ENCODE measurements around the gene WBP1.
"Not testable (repeated sequence)": the region's sequence is repeated elsewhere in the genome, so short reads cannot be mapped to it uniquely, and the experiment has no call there.

The WBP1 gene

DNA sequence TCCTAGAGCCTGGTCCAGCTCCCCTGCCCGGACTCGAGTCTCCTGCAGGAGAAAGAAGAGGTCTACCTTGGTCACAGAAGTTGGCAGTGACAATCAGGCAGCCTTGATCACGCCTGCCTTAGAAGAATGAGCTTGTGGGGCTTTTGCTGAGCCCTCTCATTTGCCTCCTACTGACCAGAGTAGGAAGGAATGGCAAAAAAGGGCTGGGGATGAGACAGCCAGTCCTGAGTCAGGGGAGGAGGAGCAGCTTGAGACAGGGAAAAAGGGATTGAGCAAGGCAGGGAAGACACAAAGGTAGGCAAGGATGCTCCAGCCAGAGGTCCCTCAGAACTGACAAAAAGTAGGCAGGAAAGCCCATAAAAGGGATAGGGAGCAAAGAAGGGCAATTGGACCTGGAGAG is 30.7 kb upstream of the WBP1 start:
- DNase-seq (ENCODE audit: low read depth): no peak

DNA sequence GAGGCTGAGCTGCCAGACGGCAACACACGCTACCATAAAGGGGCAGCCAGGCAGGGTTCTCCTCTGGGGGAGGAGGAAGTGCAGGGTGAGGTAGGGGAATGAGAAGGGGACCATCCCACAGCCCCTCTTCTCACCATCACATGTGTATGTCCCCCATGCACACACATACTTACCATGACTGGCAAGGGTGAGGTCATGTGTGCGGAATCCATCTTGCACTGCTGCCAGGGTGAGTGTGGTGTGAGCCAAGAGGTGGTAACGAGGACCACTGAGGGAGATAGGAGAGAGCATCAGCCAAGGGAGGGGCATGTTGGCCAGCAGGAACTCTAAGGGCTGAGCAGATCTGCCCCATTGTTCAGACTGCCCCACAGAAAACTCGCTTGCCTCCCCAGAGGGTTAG is 29.6 kb upstream of the WBP1 start:
- DNase-seq (ENCODE audit: low read depth): no peak

- no peak for DNase-seq (ENCODE audit: low read depth)
These were observed 28.5 kb upstream of the WBP1 start for GRCh38 chr2:74429487-74430451.

- no peak for DNase-seq (ENCODE audit: low read depth)
These were observed 27.7 kb upstream of the WBP1 start for GRCh38 chr2:74430502-74430901.

GRCh38 chr2:74436111-74436805 is 22.0 kb upstream of the WBP1 start:
- DNase-seq (ENCODE audit: low read depth): no peak

DNA sequence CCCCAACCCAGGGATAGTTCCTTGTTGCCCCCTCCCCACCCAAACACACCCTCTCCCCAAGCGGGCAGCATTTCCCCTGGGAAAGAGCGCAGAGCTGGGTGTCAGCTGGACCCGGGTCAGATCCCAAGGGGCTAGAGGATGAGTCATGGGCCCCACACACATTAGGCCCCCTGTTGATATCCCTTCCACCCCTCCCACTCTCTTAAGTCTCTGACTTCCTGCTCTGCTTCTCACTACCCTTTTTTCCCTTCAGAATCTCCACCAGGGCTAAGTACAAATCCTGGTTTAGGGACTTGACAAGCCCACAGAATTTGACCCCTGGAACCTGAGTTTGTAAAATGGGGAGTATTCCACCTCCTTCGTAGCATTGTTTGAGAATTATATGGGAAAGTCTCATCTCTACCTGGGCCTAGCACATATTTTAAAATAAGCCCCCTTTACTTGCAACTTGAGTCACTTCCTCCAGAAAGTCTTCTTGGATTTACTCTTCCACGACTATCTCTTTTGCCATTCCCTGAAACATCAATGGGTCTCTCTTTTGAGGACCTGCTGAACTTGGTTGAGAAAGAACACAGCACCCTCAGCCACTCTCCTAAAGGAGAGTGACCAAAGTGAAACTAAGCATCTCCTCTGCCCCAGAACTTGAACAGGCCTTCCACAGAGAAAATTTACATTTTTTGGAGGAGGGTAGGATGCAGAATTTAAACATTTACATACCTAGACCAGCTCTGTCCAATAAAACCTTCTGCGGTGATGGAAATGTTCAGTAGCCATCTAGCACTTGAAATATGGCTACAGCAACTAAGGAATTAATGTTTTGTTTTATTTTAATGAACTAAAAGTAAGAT is 21.2 kb upstream of the WBP1 start:
- no peak for DNase-seq (ENCODE audit: low read depth)

- no peak for DNase-seq (ENCODE audit: low read depth)
These were observed 20.0 kb upstream of the WBP1 start for GRCh38 chr2:74438248-74438647.

DNA sequence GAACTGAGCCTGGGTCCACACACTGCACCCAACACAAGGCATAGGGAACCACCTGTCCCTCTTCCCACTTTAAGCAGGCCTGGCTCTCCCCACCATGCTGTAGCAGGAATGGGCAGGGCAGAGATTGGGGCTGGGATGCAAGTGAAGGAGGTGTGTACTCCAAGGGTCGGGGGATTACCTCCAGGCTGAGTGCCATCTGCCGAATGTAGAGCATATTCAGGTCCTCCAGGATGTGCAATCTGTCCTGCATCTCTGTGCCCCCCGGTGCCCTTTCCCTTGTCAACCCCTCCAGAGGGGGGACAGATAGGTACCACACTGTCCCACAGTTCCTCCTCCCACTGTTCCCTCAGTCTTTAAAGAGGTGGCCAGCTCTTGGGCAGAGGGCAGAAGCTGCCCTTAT is 18.9 kb upstream of the WBP1 start:
- DNase-seq (ENCODE audit: low read depth): no peak

DNA sequence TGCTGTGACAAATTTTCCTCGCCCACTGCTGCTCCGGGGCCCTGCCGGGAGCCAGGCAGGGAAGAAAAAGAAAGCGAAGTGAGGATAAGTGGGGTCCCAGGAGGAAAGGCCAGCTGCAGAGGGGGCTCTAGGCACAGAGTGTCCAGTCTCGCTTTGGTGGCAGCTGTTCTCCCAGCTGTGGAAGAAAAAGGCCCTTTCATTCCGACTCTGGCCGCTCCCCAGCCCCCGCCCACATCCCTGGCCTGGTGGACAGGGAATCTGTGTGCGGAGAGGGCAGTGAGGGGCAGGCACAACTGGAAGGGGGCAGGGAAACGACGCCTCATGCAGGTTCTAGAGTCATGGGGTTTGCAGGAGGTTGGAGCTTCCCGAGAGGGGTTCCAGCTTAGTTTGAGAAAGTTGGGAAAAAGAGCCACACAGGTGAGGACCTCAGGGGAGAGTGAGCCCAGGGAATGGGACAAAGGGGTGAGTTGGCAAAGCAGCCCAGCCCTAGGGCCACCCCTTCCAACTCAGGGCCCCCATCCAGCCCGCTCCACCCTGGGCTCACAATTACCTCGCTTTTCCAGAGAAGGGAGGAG is 18.3 kb upstream of the WBP1 start:
- DNase-seq (ENCODE audit: low read depth): no peak

GRCh38 chr2:74440378-74441169 is 17.7 kb upstream of the WBP1 start:
- no peak for DNase-seq (ENCODE audit: low read depth)

DNA sequence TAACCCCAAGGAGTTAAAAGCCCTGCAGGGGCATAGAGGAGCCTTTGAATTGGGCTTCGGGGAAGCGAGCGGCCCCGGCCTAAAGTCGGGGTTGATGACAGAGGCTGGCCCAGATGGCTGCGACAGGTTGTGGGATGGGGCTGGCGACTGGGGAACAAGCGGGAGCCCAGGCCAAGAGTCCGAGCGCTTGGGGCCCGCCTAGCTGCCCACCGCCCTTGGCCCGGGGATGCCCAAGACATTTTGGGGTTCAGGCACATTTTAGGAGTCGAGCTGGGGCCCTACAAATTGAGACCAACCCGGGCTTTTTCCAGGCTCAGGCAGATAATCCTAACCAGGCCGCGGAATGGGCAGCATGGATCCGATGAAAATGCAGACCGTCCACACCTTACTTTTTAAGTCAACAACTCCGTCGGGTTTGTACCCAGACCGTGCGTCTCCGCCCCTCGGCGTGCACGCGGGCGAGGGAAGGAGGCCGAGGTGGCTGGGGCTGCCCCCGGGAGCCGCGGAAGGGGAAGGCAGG is 17.0 kb upstream of the WBP1 start:
- no peak for DNase-seq (ENCODE audit: low read depth)

GRCh38 chr2:74441690-74442482 is 16.4 kb upstream of the WBP1 start, which contains the start of gene RTKN:
RTKN (minus strand) TSS chr2:74441937; CDS start chr2:74441816, 121 bp downstream.
- no peak for DNase-seq (ENCODE audit: low read depth)

DNA sequence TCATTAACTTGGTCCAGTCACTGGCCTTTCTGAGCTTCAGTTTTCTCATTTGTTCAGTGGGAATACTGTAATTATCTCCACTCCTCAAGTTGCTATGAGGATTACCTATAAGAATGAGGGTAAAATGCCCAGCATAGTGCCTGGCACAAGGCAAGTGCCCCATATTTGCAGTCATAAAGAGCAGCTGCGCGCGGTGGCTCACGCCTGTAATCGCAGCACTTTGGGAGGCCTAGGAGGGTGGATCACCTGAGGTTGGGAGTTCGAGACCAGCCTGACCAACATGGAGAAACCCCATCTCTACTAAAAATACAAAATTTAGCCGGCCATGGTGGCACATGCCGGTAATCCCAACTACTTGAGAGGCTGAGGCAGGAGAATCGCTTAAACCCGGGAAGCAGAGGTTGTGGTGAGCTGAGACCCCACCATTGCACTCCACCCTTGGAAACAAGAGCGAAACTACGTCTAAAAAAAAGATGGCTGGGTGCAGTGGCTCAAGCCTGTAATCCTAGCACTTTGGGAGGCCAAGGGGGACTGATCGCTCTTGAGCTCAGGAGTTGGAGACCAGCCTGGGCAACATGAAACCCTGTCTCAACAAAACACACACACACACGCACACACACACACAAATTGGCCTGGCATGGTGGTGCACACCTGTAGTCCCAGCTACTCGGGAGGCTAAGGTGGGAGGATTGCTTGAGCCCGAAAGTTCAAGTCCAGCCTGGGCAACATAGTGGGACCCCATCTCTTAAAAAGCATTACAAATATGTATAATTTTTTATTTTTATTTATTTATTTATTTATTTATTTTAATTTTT is 15.5 kb upstream of the WBP1 start:
- DNase-seq (ENCODE audit: low read depth): not testable (repeated sequence)

GRCh38 chr2:74444498-74445318 is 13.5 kb upstream of the WBP1 start:
- DNase-seq (ENCODE audit: low read depth): no peak

GRCh38 chr2:74447230-74447999 is 10.8 kb upstream of the WBP1 start:
- no peak for DNase-seq (ENCODE audit: low read depth)

DNA sequence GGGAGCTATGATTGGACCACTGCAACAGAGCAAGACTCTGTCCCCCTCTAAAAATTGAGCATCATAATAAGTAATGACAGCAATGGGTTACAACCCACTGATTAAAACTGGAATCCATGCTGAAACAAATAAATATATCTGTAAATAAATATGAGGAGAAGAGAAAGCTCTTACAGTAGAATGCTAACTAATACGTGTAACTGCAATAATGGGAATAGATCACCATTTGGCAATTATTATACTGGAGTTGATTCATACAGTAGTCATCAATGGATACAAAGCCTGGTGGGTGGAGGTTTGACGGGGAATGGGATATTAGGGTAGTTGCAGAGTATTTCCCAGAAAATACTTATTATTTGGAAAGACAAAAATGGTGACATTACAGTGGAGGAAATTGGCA is 9.5 kb upstream of the WBP1 start:
- DNase-seq (ENCODE audit: low read depth): no peak

DNA sequence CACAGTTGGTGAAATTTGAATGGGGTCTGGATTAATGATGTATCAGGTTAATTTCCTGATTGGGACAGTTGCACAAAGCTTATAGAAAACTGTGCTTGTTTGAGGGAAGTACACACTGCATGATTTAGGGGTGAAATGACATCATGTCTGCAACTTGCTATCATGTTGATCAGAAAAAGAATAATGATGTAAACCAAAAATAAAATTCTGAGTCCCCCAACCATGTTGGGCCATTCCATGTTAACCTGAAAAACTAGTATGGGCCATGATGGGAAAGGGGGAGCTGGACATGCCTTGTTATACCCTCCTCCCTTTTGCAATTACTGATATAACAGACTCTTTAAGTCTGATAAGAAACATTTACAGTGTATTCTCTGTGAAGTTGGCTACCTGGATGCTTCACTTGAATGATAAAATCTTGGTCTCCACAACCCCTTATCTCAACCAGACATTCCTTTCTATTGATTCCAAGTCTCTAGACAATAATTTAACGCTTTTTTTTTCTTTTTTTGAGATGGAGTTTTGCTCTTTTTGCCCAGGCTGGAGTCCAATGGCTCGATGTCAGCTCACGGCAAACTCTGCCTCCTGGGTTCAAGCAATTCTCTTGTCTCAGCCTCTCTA is 7.6 kb upstream of the WBP1 start:
- no peak for DNase-seq (ENCODE audit: low read depth)
